Measurements from ENCODE around the gene NTRK3. TPM values are rescaled to one million over a fixed set of nuclear protein-coding genes. Genes with fewer than 3 reads are reported as not detected.

The NTRK3 gene
- total and polyA plus RNA-seq, 4 experiments from 2014 or later: 0.67 TPM; not detected in 3

DNA sequence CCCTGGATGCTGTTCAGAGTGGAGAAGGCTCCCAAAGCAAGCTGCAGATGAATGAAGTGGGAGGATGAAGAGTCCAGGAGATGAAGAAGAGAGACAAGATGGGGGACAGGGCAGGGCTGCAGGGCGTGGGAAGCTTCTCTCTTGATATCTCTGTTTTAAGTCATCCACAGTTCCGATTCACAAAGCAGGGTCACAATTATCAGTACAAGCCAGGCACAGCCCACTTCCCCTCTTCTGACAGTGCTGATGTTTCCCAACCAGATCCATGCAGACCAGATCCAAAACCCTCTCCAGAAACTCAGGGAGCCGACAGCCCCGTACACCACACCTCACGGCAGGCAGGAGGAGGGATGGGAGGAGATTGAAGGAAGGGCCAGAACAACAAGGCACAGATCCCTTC lies 31.1 kb downstream of the NTRK3 start:
- intact Hi-C loops (cut with micrococcal nuclease): no loop called here
- Histone ChIP-seq H3K36me3 (ENCODE audit: insufficient read depth, low read length) (no peaks in the 10 kb centered on the region), H3K27me3 (ENCODE audit: insufficient read depth, low read length) (no peaks in the 10 kb centered on the region), H3K9me3 (ENCODE audit: control insufficient read depth in 1 of 2, low read length in 2 of 2) (no peaks in the 10 kb centered on the region), H3K4me3 (ENCODE audit: low read length in 2 of 2) (no peak overlapping the region), H3K27ac (ENCODE audit: low read depth, low read length) (no peak overlapping the region), H3K4me1 (ENCODE audit: insufficient read depth, low read length) (no peaks in the 10 kb centered on the region)
- Mint-ChIP-seq H3K27me3 (peaks cover 10 to 12% of the 10 kb centered on the region in 2 donors), H3K9me3 (no peaks in the 10 kb centered on the region), H3K27ac (no peak overlapping the region), H3K36me3 (no peaks in the 10 kb centered on the region), H3K4me3 (no peak overlapping the region), H3K4me1 (no peaks in the 10 kb centered on the region)
- DNase-seq: no peak
- ChIA-PET POLR2A (ENCODE audit: partially characterized antibody) (no interaction called here), CTCF (ENCODE audit: partially characterized antibody) (no interaction called here)

DNA sequence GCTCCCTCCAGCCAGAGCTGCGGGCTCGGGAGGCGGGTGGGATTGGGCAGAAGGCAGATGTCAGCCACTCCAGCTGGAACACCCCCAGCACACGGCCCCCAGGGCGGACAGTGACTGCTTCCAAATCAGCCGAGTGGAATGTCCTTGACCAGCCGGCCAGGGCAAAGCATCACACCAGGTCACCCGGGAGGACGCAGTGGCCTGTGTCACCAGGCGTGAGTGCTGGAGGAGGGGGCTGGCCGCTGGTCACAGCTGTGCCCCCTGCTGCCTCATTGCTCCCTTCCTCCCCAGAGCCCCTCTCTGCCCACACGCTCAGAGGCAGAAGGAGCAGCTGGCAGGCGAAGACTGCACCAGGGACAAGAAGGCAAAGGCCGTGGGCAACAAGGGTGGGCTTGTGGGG lies 33.5 kb downstream of the NTRK3 start:
- Mint-ChIP-seq H3K9me3 (no peaks in the 10 kb centered on the region), H3K36me3 (no peaks in the 10 kb centered on the region), H3K4me3 (no peak overlapping the region), H3K27me3 (peaks cover 6 to 9% of the 10 kb centered on the region in 2 donors), H3K4me1 (no peaks in the 10 kb centered on the region), H3K27ac (no peak overlapping the region)
- Histone ChIP-seq H3K27me3 (ENCODE audit: insufficient read depth, low read length) (no peaks in the 10 kb centered on the region), H3K4me3 (ENCODE audit: low read length in 2 of 2) (no peak overlapping the region), H3K9me3 (ENCODE audit: control insufficient read depth in 1 of 2, low read length in 2 of 2) (no peaks in the 10 kb centered on the region), H3K4me1 (ENCODE audit: insufficient read depth, low read length) (no peaks in the 10 kb centered on the region), H3K27ac (ENCODE audit: low read depth, low read length) (no peak overlapping the region), H3K36me3 (ENCODE audit: insufficient read depth, low read length) (no peaks in the 10 kb centered on the region)
- ChIA-PET POLR2A (ENCODE audit: partially characterized antibody) (no interaction called here), CTCF (ENCODE audit: partially characterized antibody) (interaction anchor here (1.3 kb wide), 1 partner anchor 22 kb away, joined by 4 read pairs; no protein-coding TSS in a partner anchor)
- intact Hi-C loops (cut with micrococcal nuclease): no loop called here
- DNase-seq: no peak

DNA sequence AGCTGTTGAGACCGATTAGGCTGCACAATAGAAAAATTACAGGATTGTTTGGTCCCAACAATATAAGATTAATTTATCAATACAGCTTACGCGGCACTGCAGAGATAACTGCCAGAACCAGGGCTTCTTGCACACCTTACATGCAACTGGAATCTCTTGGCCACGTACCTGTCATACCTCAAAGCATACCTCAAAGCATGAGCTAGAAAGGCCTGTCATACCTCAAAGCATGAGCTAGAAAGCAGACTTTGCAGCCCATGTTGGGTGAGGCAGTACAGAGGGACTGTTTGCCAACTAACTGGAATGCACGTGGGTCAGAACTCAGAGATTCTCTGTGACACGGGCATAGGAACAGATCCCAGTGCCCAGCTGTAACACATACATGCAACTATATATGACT lies 34.7 kb downstream of the NTRK3 start:
- no peak overlapping the region for H3K4me3 ChIP-seq (ENCODE audit: low read length in 2 of 2)
- ChIA-PET CTCF (ENCODE audit: partially characterized antibody) (interaction anchor here (1.3 kb wide), 3 partner anchors 13 to 25 kb away, joined by 4 to 6 read pairs (median 4); no protein-coding TSS in a partner anchor), POLR2A (ENCODE audit: partially characterized antibody) (no interaction called here)
- no peaks in the 10 kb centered on the region for H3K4me1 Mint-ChIP-seq
- no peaks in the 10 kb centered on the region for H3K27me3 ChIP-seq (ENCODE audit: insufficient read depth, low read length)
- no peaks in the 10 kb centered on the region for H3K36me3 ChIP-seq (ENCODE audit: insufficient read depth, low read length)
- H3K27ac ChIP-seq (ENCODE audit: low read depth, low read length): no peak overlapping the region
- intact Hi-C loops (cut with micrococcal nuclease): no loop called here
- no peaks in the 10 kb centered on the region for H3K9me3 ChIP-seq (ENCODE audit: control insufficient read depth in 1 of 2, low read length in 2 of 2)
- no peak for DNase-seq
- no peaks in the 10 kb centered on the region for H3K4me1 ChIP-seq (ENCODE audit: insufficient read depth, low read length)
- H3K4me3 Mint-ChIP-seq: no peak overlapping the region
- no peaks in the 10 kb centered on the region for H3K36me3 Mint-ChIP-seq
- no peak overlapping the region for H3K27ac Mint-ChIP-seq
- peaks cover 3 to 11% of the 10 kb centered on the region in 2 donors for H3K27me3 Mint-ChIP-seq
- H3K9me3 Mint-ChIP-seq: no peaks in the 10 kb centered on the region

DNA sequence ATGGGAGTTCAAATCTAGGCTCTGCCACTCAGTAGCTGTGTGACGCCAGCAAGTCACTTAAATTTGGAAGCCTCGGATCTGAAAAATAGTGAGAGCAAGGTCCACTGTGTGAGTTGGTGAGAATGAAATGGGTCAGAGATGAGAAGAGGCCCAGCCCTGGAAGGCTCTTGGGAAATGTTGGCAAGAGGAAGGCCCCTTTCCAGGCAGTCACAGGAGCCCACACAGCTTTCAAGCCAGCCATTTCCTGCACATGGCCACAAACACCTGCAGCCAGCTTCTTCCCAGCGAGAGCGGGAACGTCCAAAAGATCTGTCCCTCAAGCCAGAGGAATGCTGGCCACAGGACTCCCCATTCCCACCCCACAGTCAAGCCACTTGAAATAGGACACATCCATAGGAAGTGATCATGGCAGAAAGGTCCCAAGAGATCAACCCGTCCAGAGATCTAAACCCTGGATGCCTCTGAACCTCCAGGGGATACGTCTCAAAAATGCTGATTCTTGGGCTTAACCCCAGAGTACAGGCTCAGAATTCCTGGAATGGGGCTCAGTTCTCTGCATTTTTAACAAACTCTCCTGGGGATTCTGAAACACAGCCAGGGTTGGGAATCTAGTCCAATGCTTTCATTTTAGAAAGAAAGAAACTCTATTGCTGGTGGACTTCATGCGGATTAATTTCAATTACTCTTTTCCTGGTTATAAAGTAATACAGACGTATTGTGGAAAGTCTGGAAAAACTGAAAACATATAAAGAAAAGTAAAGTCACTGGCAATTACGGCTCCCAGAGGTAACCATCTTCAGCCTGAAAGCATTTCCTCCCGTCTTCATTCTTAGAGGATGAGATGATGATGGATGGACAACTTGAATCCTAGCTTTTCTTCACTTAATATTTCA lies 35.9 kb downstream of the NTRK3 start:
- no peaks in the 10 kb centered on the region for H3K36me3 Mint-ChIP-seq
- intact Hi-C loops (cut with micrococcal nuclease): no loop called here
- Histone ChIP-seq H3K27ac (ENCODE audit: low read depth, low read length) (no peak overlapping the region), H3K9me3 (ENCODE audit: control insufficient read depth in 1 of 2, low read length in 2 of 2) (no peaks in the 10 kb centered on the region), H3K4me3 (ENCODE audit: low read length in 2 of 2) (no peak overlapping the region), H3K36me3 (ENCODE audit: insufficient read depth, low read length) (no peaks in the 10 kb centered on the region), H3K4me1 (ENCODE audit: insufficient read depth, low read length) (no peaks in the 10 kb centered on the region), H3K27me3 (ENCODE audit: insufficient read depth, low read length) (no peaks in the 10 kb centered on the region)
- H3K4me1 Mint-ChIP-seq: no peaks in the 10 kb centered on the region
- H3K27ac Mint-ChIP-seq: no peak overlapping the region
- ChIA-PET CTCF (ENCODE audit: partially characterized antibody) (interaction anchor here (1.3 kb wide), 1 partner anchor 26 kb away, joined by 4 read pairs; no protein-coding TSS in a partner anchor), POLR2A (ENCODE audit: partially characterized antibody) (no interaction called here)
- H3K9me3 Mint-ChIP-seq: no peaks in the 10 kb centered on the region
- H3K4me3 Mint-ChIP-seq: no peak overlapping the region
- peaks cover 3 to 14% of the 10 kb centered on the region in 2 donors for H3K27me3 Mint-ChIP-seq
- no peak for DNase-seq

DNA sequence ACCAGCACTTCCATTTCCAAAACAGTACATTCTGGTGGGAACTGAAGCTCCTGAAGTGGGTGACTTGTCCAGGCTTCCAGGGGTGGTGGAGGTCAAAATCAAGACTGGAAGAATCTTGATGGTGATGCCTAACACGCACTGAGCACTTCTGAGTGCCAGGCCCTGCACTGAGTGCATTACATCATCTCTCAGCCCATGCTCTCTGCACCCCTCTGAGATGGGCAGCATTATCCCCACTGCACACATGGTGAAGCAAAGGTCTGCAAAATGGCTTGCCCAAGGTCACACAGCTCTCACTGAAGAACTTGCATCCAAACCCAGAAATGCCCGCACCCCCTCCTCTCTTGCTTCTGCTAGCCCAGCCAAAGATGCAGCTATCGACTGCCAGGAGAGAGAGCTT lies 36.9 kb downstream of the NTRK3 start:
- H3K9me3 Mint-ChIP-seq: no peaks in the 10 kb centered on the region
- CTCF ChIA-PET (ENCODE audit: partially characterized antibody): no interaction called here
- POLR2A ChIA-PET (ENCODE audit: partially characterized antibody): no interaction called here

DNA sequence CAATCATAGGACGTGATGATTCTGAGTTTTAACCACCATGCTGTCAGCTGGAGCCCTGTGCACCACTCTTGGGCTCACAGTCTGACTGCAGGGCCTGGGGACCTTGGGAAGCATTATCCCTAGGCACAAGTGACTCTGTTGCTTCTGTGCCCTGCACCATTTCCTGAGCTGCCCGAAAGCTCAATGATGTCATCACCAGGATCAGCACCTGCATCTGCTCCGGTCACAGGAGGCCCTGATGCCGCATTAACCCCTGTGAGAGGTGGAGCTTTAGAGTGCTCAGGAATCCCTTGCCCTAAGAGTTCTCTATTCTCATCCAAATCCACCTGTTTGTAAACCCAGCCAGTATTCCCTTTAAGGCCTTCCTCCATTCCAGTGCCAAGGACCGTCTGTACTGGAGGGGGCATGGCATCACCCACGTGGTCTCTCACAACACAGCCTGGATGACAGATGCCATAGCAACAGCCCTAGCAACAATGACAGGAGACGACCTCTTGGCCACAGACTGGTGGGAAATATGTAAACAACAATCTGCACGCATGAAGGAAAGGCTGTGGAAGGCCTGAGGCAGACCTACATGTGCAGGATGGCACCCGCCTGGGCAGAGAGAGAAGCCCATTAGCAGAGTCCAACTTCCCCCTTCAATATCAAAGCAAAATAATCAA lies 37.9 kb downstream of the NTRK3 start:
- Mint-ChIP-seq H3K27me3 (peaks cover 3 to 9% of the 10 kb centered on the region in 2 donors), H3K4me3 (no peak overlapping the region), H3K36me3 (no peaks in the 10 kb centered on the region), H3K4me1 (no peaks in the 10 kb centered on the region), H3K27ac (no peak overlapping the region), H3K9me3 (no peaks in the 10 kb centered on the region)
- ChIA-PET CTCF (ENCODE audit: partially characterized antibody) (no interaction called here), POLR2A (ENCODE audit: partially characterized antibody) (no interaction called here)
- no peaks in the 10 kb centered on the region for H3K27me3 ChIP-seq (ENCODE audit: insufficient read depth, low read length)
- intact Hi-C loops (cut with micrococcal nuclease): no loop called here
- H3K36me3 ChIP-seq (ENCODE audit: insufficient read depth, low read length): no peaks in the 10 kb centered on the region
- H3K9me3 ChIP-seq (ENCODE audit: control insufficient read depth in 1 of 2, low read length in 2 of 2): no peaks in the 10 kb centered on the region
- H3K4me3 ChIP-seq (ENCODE audit: low read length in 2 of 2): no peak overlapping the region
- DNase-seq: no peak
- H3K27ac ChIP-seq (ENCODE audit: low read depth, low read length): no peak overlapping the region
- no peaks in the 10 kb centered on the region for H3K4me1 ChIP-seq (ENCODE audit: insufficient read depth, low read length)

More for the DNA sequence above, 36.9 kb downstream of the NTRK3 start:
- H3K27ac Mint-ChIP-seq: no peak overlapping the region
- H3K9me3 ChIP-seq (ENCODE audit: control insufficient read depth in 1 of 2, low read length in 2 of 2): no peaks in the 10 kb centered on the region
- no peak for DNase-seq
- H3K4me3 Mint-ChIP-seq: no peak overlapping the region
- H3K36me3 ChIP-seq (ENCODE audit: insufficient read depth, low read length): no peaks in the 10 kb centered on the region
- intact Hi-C loops (cut with micrococcal nuclease): no loop called here
- H3K36me3 Mint-ChIP-seq: no peaks in the 10 kb centered on the region
- H3K4me1 ChIP-seq (ENCODE audit: insufficient read depth, low read length): no peaks in the 10 kb centered on the region
- H3K4me1 Mint-ChIP-seq: no peaks in the 10 kb centered on the region
- H3K27ac ChIP-seq (ENCODE audit: low read depth, low read length): no peak overlapping the region
- peaks cover 2 to 11% of the 10 kb centered on the region in 2 donors for H3K27me3 Mint-ChIP-seq
- no peak overlapping the region for H3K4me3 ChIP-seq (ENCODE audit: low read length in 2 of 2)
- no peaks in the 10 kb centered on the region for H3K27me3 ChIP-seq (ENCODE audit: insufficient read depth, low read length)

DNA sequence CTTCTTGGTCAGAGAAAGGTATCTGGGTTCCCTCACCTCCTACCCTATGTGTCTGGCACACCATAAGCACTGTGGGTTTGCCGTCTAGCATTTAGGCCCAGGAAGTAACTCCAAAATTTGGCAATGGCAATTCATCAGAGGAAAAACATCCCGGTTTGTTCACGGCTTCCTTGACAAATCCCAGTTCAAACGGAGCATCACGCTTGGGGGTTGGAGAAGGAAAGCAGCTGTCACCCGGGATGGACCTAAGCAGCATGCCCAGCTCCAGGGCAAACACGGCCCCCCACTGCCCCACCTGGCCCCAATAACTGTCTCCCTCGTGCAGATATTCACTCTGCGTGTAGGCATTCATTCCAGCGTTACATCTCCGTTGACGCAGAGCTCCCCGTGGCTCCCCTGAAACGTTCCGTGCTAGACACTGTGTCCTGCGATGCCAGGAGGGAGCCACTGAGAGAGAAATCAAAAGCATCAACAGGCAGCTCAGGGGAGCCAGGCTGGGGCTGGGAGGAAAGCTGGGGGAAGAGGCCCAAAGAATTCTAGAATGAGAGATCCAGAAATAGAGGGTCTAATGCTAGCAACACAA lies 41.4 kb downstream of the NTRK3 start:
- Mint-ChIP-seq H3K27ac (no peak overlapping the region), H3K9me3 (no peaks in the 10 kb centered on the region), H3K4me3 (no peak overlapping the region), H3K4me1 (no peaks in the 10 kb centered on the region), H3K36me3 (no peaks in the 10 kb centered on the region), H3K27me3 (peaks cover 8 to 9% of the 10 kb centered on the region in 2 donors)
- no peak for DNase-seq
- Histone ChIP-seq H3K9me3 (ENCODE audit: control insufficient read depth in 1 of 2, low read length in 2 of 2) (no peaks in the 10 kb centered on the region), H3K4me1 (ENCODE audit: insufficient read depth, low read length) (no peaks in the 10 kb centered on the region), H3K4me3 (ENCODE audit: low read length in 2 of 2) (no peak overlapping the region), H3K27ac (ENCODE audit: low read depth, low read length) (no peak overlapping the region), H3K27me3 (ENCODE audit: insufficient read depth, low read length) (no peaks in the 10 kb centered on the region), H3K36me3 (ENCODE audit: insufficient read depth, low read length) (no peaks in the 10 kb centered on the region)
- ChIA-PET CTCF (ENCODE audit: partially characterized antibody) (no interaction called here), POLR2A (ENCODE audit: partially characterized antibody) (no interaction called here)
- intact Hi-C loops (cut with micrococcal nuclease): no loop called here

Measured in CD4-positive, alpha-beta memory T cell (primary cell).